Vein endothelial cell (primary cell): Measurements from ENCODE around the gene RPL35A. TPM values are rescaled to one million over a fixed set of nuclear protein-coding genes. Genes with fewer than 3 reads are reported as not detected.

Source experiments
- small RNA-seq: library from RNA; depleted of rRNA; stranded (forward); fragments of <200 nt; gene quantifications from one replicate; pipeline ENCODE3, GENCODE V24; 2012
- total RNA-seq: library from RNA; depleted of rRNA; stranded (reverse); fragments of >200 nt; gene quantifications from 2 replicates; pipeline ENCODE4 v1.2.3, GENCODE V29; 2012

The RPL35A gene
- 522 and 701 TPM in 2 replicates for total RNA-seq

DNA sequence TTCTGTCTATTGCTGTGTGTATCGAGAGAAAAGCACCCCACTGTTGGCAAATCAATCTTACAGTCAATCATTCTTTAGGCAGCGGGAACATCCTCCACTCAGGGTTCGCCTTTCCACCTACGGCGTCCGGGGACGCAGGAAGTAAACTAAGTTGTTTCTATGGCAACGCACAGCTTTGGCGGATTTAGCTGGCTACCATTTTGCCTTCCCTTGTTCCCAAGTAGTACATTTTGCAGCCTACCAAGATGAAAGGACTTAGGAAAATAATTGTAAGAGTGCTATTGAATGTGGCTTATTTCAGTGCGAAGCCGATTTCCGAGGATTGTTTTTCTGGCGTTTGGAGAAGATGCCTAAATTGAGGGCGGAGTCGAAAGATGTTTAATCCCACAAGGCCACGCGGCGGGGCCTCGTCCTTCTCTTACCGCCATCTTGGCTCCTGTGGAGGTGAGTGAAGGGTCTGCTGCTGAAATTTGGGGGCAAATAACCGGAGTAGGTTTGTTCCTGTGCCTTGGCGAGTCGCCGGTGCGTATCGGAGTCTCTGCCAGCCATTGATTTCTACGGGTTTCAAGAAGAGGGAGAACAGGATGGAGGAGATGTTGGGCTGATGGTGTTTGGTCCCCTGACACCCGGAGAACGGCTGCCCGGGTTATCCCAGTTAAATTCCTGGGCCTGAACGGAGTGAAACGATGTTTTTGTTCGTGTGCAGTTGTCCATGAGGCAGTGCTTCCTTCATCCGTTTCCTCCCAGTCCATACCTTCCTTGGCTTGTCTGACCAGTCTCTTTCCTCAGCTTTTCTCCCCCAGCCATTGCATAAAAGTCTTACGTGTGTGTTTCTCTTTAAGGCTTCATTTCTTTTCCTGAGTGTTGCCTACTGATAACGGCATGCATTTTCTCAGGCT lies at the start of gene RPL35A:
Gene RPL35A (plus strand): TSS at position 413 of the 899 bp plus-strand sequence. CDS start 778 bp downstream, outside the sequence.

DNA sequence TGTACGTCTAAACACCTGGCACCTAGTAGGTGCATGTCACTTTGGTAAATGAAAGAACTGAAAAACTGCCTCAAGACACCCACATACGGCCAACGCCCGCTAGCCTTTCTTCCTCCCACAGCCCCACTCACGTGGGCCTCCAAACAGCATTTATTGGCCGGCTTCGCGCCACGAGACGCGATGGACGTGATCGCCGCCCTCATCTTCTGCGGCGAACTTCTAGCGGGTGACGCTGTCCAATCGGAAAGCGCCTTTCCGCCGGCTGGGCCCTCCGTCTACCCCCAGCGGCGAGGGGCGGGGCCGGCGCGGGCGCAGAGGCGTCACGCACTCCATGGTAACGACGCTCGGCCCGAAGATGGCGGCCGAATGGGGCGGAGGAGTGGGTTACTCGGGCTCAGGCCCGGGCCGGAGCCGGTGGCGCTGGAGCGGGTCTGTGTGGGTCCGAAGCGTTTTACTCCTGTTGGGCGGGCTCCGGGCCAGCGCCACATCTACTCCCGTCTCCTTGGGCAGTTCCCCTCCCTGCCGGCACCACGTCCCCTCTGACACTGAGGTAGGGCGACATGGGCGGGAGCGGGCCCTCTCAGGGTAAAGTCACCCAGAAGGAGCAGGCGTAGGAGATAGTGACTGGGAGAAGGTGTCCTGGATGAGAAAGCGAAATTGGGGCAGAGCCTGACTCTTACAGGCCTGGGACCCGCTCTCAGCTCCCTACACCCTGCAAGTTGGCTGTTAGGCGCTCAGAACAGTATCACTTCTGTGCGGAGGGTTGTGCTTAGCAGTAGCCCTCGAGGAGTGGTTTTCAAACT lies 10.1 kb downstream of the RPL35A start, which contains the start of gene LMLN:
Gene LMLN (plus strand): TSS at position 327 of the 803 bp plus-strand sequence. CDS start 29 bp downstream, at position 356.

Small RNAs within 50 kb of the gene (small RNA-seq; reads per million reads assigned to genes)
- gene RNU6-621P: not detected

Other genes with a start within 250 kb of the RPL35A start
- gene RUBCN, start 213.3 kb upstream of the RPL35A start, total RNA-seq: 23.5 and 31.0 TPM in 2 replicates
- gene FYTTD1, start 200.3 kb upstream of the RPL35A start, total RNA-seq: 44.1 and 63.9 TPM in 2 replicates
- 42.1 and 49.1 TPM in 2 replicates for gene LRCH3, start 158.9 kb upstream of the RPL35A start, total RNA-seq
- 6.5 and 6.6 TPM in 2 replicates for gene LMLN, start 10.0 kb downstream of the RPL35A start, total RNA-seq